ENCODE data around the gene STK11IP. TPM values are rescaled to one million over a fixed set of nuclear protein-coding genes. Genes with fewer than 3 reads are reported as not detected.

STK11IP gene, protein sequence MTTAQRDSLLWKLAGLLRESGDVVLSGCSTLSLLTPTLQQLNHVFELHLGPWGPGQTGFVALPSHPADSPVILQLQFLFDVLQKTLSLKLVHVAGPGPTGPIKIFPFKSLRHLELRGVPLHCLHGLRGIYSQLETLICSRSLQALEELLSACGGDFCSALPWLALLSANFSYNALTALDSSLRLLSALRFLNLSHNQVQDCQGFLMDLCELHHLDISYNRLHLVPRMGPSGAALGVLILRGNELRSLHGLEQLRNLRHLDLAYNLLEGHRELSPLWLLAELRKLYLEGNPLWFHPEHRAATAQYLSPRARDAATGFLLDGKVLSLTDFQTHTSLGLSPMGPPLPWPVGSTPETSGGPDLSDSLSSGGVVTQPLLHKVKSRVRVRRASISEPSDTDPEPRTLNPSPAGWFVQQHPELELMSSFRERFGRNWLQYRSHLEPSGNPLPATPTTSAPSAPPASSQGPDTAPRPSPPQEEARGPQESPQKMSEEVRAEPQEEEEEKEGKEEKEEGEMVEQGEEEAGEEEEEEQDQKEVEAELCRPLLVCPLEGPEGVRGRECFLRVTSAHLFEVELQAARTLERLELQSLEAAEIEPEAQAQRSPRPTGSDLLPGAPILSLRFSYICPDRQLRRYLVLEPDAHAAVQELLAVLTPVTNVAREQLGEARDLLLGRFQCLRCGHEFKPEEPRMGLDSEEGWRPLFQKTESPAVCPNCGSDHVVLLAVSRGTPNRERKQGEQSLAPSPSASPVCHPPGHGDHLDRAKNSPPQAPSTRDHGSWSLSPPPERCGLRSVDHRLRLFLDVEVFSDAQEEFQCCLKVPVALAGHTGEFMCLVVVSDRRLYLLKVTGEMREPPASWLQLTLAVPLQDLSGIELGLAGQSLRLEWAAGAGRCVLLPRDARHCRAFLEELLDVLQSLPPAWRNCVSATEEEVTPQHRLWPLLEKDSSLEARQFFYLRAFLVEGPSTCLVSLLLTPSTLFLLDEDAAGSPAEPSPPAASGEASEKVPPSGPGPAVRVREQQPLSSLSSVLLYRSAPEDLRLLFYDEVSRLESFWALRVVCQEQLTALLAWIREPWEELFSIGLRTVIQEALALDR
- total RNA-seq: 12.7 TPM
- 10 to 100 TPM; 13.3 to 23.8 (median 19.2) TPM for polyA plus RNA-seq (ENCODE audit: insufficient read depth in 1 of 8, insufficient read length in 8 of 8, low replicate concordance in 1 of 8)
- long read RNA-seq, donor 1, partial matches to known transcripts: 0 of 1 reads
- long read RNA-seq, donor 1, other reads (novel, unspliced or antisense): 0 of 1 reads
- long read RNA-seq, donor 2: 0 reads
- long read RNA-seq, donor 3: 0 reads
- long read RNA-seq, donor 4: 0 reads
- long read RNA-seq, donor 5: 0 reads
- long read RNA-seq, donor 6, partial matches to known transcripts: 0 of 2 reads
- long read RNA-seq, donor 6, other reads (novel, unspliced or antisense): 0 of 2 reads
- long read RNA-seq, donor 7, partial matches to known transcripts: 0 of 2 reads
- long read RNA-seq, donor 7, other reads (novel, unspliced or antisense): 0 of 2 reads
- long read RNA-seq, donor 8: 0 reads
- long read RNA-seq, donor 9, partial matches to known transcripts: 0 of 2 reads
- long read RNA-seq, donor 9, other reads (novel, unspliced or antisense): 0 of 2 reads
- long read RNA-seq, donor 10, partial matches to known transcripts: 0 of 2 reads
- long read RNA-seq, donor 10, other reads (novel, unspliced or antisense): 0 of 2 reads
- long read RNA-seq, donor 11, partial matches to known transcripts: 0 of 1 reads
- long read RNA-seq, donor 11, other reads (novel, unspliced or antisense): 0 of 1 reads

DNA sequence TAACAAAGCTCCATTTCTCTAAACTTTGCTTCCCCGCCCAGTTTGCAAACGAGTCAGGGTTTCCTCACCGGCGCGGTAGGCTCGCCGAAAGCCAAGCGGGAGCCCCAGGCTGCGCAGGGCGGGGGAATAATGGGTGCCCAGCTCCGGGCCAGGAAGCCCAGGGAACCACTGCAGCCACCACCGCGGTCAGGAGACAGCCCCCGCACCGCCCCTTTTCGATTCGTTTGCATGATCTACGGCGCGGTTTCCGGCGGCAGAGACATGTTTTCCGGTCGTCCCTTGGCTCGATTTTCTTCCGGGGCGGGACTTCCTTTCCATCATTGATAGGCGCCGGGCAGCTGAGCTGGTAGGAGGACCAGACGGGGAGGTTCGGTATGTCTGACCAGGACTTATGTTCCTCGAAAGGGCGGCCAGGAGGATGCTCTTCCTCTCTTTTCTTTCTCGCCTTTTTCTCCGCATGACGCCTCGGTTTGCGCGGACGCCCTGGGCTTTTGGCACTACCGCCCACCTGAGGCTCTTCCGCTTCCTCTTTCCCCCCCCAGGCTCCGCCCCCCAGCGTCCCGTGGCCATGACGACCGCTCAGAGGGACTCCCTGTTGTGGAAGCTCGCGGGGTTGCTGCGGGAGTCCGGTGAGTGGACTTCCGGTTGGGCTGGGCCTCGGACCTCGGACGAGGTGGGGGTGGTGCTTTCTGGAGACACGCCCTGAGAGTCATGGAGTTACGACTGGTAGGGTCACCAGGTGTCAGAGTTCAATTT is at the start of gene STK11IP:
TSS of gene STK11IP (plus strand) at position 306 of the 756 bp plus-strand sequence. CDS start at position 569, 263 bp downstream.
- 0% methylated on average over 48 of the region's 57 CpGs for WGBS (ENCODE audit: insufficient coverage)
- H3K9me3 ChIP-seq (replicated peaks; ENCODE audit: control insufficient read depth, low read depth, low read length): no peaks in the 10 kb centered on the region

DNA sequence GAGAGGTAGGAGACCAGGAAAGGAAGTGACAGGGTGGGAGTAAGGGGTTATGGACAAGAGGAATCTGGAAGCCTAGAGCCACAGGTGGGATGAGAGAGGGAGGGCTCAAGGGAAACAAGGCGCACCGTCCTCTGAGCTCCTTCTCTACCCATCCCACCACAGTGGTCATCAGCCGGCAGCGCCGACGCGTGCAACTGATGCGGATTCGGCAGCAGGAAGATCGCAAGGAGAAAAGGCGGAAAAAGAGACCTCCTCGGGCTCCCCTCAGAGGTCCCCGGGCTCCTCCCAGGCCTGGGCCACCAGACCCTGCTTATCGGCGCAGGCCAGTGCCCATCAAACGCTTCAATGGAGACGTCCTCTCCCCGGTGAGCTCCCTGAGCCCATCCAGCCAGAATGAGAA is 48.7 kb upstream of the STK11IP start:
- WGBS (ENCODE audit: insufficient coverage): 92% methylated on average over 11 of the region's 18 CpGs
- DNase-seq: no peak
- no peak overlapping the region for H3K4me3 ChIP-seq (ENCODE audit: low read length)

More for the DNA sequence above, at the start of gene STK11IP:
- Histone ChIP-seq H3K36me3 (ENCODE audit: control insufficient read depth, insufficient read depth, low read length) (peaks cover 17% of the 10 kb centered on the region), H3K27me3 (ENCODE audit: control insufficient read depth, insufficient read depth, low read length) (no peaks in the 10 kb centered on the region), H3K27ac (ENCODE audit: low read length) (peak within 1 kb of the TSS; percentile 95), H3K4me3 (ENCODE audit: low read length) (peak within 1 kb of the TSS; percentile 66), H3K4me1 (ENCODE audit: control insufficient read depth, insufficient read depth, low read length) (peaks cover 35% of the 10 kb centered on the region)
- peak; percentile 99 for DNase-seq

GRCh38 chr2:219549619-219550018 is 48.0 kb upstream of the STK11IP start:
- Histone ChIP-seq H3K4me3 (ENCODE audit: low read length) (no peak overlapping the region), H3K36me3 (ENCODE audit: control insufficient read depth, insufficient read depth, low read length) (peaks cover 17% of the 10 kb centered on the region), H3K27me3 (ENCODE audit: control insufficient read depth, insufficient read depth, low read length) (peaks cover 35% of the 10 kb centered on the region), H3K27ac (ENCODE audit: low read length) (no peak overlapping the region), H3K4me1 (ENCODE audit: control insufficient read depth, insufficient read depth, low read length) (peaks cover 26% of the 10 kb centered on the region), H3K9me3 (replicated peaks; ENCODE audit: control insufficient read depth, low read depth, low read length) (no peaks in the 10 kb centered on the region)
- no peak for DNase-seq
- 82% methylated on average over 8 of the region's 9 CpGs for WGBS (ENCODE audit: insufficient coverage)

More for the DNA sequence above, 48.7 kb upstream of the STK11IP start:
- no peak overlapping the region for H3K27ac ChIP-seq (ENCODE audit: low read length)
- H3K27me3 ChIP-seq (ENCODE audit: control insufficient read depth, insufficient read depth, low read length): peaks cover 35% of the 10 kb centered on the region
- no peaks in the 10 kb centered on the region for H3K9me3 ChIP-seq (replicated peaks; ENCODE audit: control insufficient read depth, low read depth, low read length)
- H3K4me1 ChIP-seq (ENCODE audit: control insufficient read depth, insufficient read depth, low read length): peaks cover 33% of the 10 kb centered on the region
- peaks cover 17% of the 10 kb centered on the region for H3K36me3 ChIP-seq (ENCODE audit: control insufficient read depth, insufficient read depth, low read length)

DNA sequence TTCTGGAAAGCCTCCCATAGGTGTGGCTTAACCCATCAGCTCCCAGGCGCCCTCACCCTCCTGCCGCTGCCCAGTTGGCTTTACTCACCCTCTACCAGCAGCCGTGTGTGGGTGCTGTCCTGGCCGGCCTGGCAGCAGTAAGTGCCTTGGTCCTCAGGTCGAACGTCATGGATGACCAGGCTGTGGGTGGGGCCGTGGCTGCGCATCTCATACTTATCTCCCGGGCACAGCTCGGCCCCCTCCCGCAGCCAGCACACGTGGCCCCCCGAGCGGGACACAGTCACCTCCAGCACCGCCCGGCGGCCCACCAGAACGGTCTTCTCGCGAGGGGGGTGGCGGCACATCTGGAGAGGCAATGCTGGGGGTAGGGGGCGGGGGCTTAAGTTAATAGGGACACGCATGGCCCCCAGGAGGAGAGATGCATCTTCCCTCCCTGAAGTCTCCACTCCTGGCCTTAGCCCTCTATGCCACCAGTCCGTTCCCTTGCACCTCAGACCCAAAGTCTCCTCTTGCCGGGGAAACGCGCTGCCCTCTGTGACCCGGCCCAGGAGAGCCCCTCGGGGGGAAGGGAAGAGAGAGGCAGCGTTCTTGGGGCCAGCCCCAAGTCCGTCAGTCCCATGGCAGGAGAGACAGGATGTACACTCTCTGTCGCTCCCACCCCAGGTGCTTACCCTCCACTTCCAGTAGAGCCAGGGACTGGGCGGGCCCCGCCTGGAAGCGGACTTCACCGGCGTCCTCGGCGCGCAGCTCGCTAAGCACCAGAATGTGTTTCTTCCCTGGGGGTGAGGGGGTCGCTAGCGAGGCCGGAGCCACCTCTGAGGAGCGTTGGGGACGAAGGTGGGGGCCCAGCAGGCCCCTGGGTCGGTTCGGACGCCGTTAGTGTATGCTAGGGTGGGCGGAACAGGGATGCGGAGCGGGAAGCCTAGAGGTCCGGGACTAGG is 45.9 kb upstream of the STK11IP start:
- Histone ChIP-seq H3K4me3 (ENCODE audit: low read length) (peak overlapping the region; percentile 48), H3K27me3 (ENCODE audit: control insufficient read depth, insufficient read depth, low read length) (peaks cover 34% of the 10 kb centered on the region), H3K36me3 (ENCODE audit: control insufficient read depth, insufficient read depth, low read length) (peaks cover 35% of the 10 kb centered on the region), H3K9me3 (replicated peaks; ENCODE audit: control insufficient read depth, low read depth, low read length) (no peaks in the 10 kb centered on the region), H3K27ac (ENCODE audit: low read length) (no peak overlapping the region), H3K4me1 (ENCODE audit: control insufficient read depth, insufficient read depth, low read length) (peaks cover 26% of the 10 kb centered on the region)
- WGBS (ENCODE audit: insufficient coverage): 4% methylated on average over 33 of the region's 54 CpGs
- no peak for DNase-seq

GRCh38 chr2:219552382-219553167 is 45.1 kb upstream of the STK11IP start:
- Histone ChIP-seq H3K27me3 (ENCODE audit: control insufficient read depth, insufficient read depth, low read length) (peaks cover 34% of the 10 kb centered on the region), H3K27ac (ENCODE audit: low read length) (no peak overlapping the region), H3K36me3 (ENCODE audit: control insufficient read depth, insufficient read depth, low read length) (peaks cover 43% of the 10 kb centered on the region), H3K9me3 (replicated peaks; ENCODE audit: control insufficient read depth, low read depth, low read length) (no peaks in the 10 kb centered on the region), H3K4me3 (ENCODE audit: low read length) (peak overlapping the region; percentile 48), H3K4me1 (ENCODE audit: control insufficient read depth, insufficient read depth, low read length) (peaks cover 26% of the 10 kb centered on the region)
- peak; percentile 93 for DNase-seq
- WGBS (ENCODE audit: insufficient coverage): under 1% methylated on average over 92 of the region's 99 CpGs

DNA sequence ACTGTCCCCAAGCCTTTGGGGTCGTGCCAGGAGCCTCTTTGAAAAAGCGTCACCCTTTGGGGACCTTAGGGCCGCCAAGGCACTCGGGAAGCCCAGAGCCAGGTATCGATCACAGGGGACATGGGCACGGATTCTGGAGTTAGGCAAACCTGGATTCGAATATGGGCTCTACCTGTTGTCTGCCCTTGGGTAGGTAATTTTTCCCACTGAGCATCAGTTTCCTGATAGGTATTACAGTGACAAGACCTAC is 44.6 kb upstream of the STK11IP start:
- H3K36me3 ChIP-seq (ENCODE audit: control insufficient read depth, insufficient read depth, low read length): peaks cover 43% of the 10 kb centered on the region
- 15% methylated on average over 6 of the region's 7 CpGs for WGBS (ENCODE audit: insufficient coverage)
- no peaks in the 10 kb centered on the region for H3K9me3 ChIP-seq (replicated peaks; ENCODE audit: control insufficient read depth, low read depth, low read length)
- peaks cover 26% of the 10 kb centered on the region for H3K4me1 ChIP-seq (ENCODE audit: control insufficient read depth, insufficient read depth, low read length)
- H3K27me3 ChIP-seq (ENCODE audit: control insufficient read depth, insufficient read depth, low read length): peaks cover 34% of the 10 kb centered on the region
- H3K27ac ChIP-seq (ENCODE audit: low read length): no peak overlapping the region
- DNase-seq: no peak
- peak overlapping the region; percentile 48 for H3K4me3 ChIP-seq (ENCODE audit: low read length)

GRCh38 chr2:219553463-219553963 is 44.1 kb upstream of the STK11IP start:
- H3K27me3 ChIP-seq (ENCODE audit: control insufficient read depth, insufficient read depth, low read length): peaks cover 34% of the 10 kb centered on the region
- DNase-seq: no peak
- peaks cover 47% of the 10 kb centered on the region for H3K36me3 ChIP-seq (ENCODE audit: control insufficient read depth, insufficient read depth, low read length)
- H3K27ac ChIP-seq (ENCODE audit: low read length): no peak overlapping the region
- WGBS (ENCODE audit: insufficient coverage): 83% methylated on average over 12 of the region's 12 CpGs
- no peaks in the 10 kb centered on the region for H3K9me3 ChIP-seq (replicated peaks; ENCODE audit: control insufficient read depth, low read depth, low read length)
- H3K4me3 ChIP-seq (ENCODE audit: low read length): no peak overlapping the region
- H3K4me1 ChIP-seq (ENCODE audit: control insufficient read depth, insufficient read depth, low read length): peaks cover 26% of the 10 kb centered on the region
